Breast epithelium (tissue), 3 donors: ENCODE results near the gene PRDM5.

Experiments
- CTCF ChIP-seq, 3 donors: fragments of 450-650 bp; IDR thresholded peaks; one replicate each; pipeline ENCODE4 v1.5.1; 2016 to 2017; ENCODE audit warnings: antibody characterized with exemption in 3 of 3, mild to moderate bottlenecking in 3 of 3, moderate library complexity in 3 of 3
- POLR2A ChIP-seq: fragments of 450-650 bp; IDR thresholded peaks from one replicate; pipeline ENCODE4 v1.6.1; 2016; ENCODE audit warnings: antibody characterized with exemption, mild to moderate bottlenecking, moderate library complexity

GRCh38 chr4:120709991-120710390, 212.5 kb downstream of the PRDM5 start:
- TF ChIP-seq POLR2A: no peak
- no peak for TF ChIP-seq CTCF (IDR thresholded peaks at IDR 0.05)
